Adrenal gland (tissue), 5 donors: Measurements from ENCODE around the gene IQCM.

ENCODE experiments used
- CTCF ChIP-seq, 6 experiments: fragments of 450-650 bp in 4 of 6; fragments of 200-600 bp in 2 of 6; sonication (generic) in 1 of 6; IDR thresholded peaks; 1 replicate in 5 of 6; 2 replicates in 1 of 6; pipeline versions ENCODE4 v1.5.1 to v1.8.0; 2016 to 2021; ENCODE audit warnings: antibody characterized with exemption in 6 of 6, mild to moderate bottlenecking in 2 of 6, moderate library complexity in 1 of 6
- POLR2A ChIP-seq, 2 donors: fragments of 450-650 bp; IDR thresholded peaks; one replicate each; pipeline ENCODE4 v1.6.1; 2017; ENCODE audit warnings: antibody characterized with exemption in 2 of 2, mild to moderate bottlenecking in 2 of 2, moderate library complexity in 1 of 2
- donor health status: DM: no; HTN: no; CAD: no.

GRCh38 chr4:149631629-149632028 is 184.0 kb downstream of the IQCM start:
- TF ChIP-seq CTCF (IDR thresholded peaks at IDR 0.05) (no peak), POLR2A (IDR thresholded peaks at IDR 0.05) (no peak)
